ENCODE results near the gene SLC12A9.
"Not testable (repeated sequence)": the region's sequence is repeated elsewhere in the genome, so short reads cannot be mapped to it uniquely, and the experiment has no call there.

The SLC12A9 gene

GRCh38 chr7:100897772-100898454, 45.4 kb downstream of the SLC12A9 start:
- DNase-seq = no peak

DNA sequence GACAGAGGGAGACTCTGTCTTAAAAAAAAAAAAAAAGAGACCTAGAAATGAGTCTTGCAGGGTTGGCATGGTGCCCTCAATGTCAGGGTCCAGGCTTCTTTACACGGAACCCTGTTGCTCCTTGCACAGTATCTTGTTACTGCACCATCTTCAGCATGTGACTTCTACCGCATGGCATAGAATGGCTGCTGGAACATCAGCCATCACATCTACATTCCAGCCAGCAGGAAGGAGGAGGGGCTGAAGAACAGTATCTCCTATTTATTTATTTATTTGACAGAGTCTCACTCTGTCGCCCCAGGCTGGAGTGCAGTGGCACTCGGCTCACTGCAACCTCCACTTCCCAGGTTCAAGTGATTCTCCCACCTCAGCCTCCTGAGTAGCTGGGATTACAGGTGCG, 46.9 kb downstream of the SLC12A9 start:
- DNase-seq = no peak

DNA sequence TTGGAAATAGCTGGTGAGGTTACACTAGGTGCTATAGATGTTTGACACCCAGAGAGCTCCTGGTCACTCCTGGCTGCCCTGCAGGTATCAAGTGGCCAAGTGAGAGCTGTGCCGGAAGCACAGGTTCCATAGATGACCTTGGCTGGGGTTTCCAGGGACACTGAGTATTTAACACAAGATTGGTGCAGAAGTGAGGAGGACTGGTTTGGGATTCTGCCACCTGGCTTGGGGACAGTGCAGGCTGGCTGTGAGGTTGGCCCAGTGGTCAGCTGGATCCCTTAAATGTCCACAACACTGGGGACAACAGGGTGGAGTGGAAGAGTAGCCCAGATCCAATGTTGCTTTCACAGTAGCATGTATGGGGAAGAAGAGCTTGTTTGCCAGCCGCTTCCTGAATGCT, 48.5 kb downstream of the SLC12A9 start:
- no peak for DNase-seq

GRCh38 chr7:100901921-100902332, 49.4 kb downstream of the SLC12A9 start:
- no peak for DNase-seq

- no peak for DNase-seq
Measured at GRCh38 chr7:100902638-100903037, 50.1 kb downstream of the SLC12A9 start.

- DNase-seq = no peak
Measured at GRCh38 chr7:100908512-100908911, 56.0 kb downstream of the SLC12A9 start.

DNA sequence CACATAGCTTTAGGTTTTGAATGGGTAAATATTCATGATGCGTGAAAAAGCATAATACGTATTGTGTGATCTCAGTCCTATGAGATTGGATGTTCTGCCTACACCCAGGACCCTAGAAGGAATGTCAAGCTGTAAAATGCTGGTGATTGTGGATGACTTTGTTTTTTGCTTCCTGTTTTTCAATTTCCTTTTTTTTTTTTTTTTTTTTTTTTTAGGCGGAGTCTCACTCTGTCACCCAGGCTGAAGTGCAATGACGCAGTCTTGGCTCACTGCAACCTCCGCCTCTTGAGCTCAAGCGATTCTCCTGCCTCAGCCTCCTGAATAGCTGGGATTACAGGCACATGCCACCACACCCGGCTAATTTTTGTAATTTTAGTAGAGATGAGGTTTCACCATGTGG, 57.9 kb downstream of the SLC12A9 start:
- not testable (repeated sequence) for DNase-seq

- DNase-seq = no peak
Measured at GRCh38 chr7:100911484-100911883, 59.0 kb downstream of the SLC12A9 start.

DNA sequence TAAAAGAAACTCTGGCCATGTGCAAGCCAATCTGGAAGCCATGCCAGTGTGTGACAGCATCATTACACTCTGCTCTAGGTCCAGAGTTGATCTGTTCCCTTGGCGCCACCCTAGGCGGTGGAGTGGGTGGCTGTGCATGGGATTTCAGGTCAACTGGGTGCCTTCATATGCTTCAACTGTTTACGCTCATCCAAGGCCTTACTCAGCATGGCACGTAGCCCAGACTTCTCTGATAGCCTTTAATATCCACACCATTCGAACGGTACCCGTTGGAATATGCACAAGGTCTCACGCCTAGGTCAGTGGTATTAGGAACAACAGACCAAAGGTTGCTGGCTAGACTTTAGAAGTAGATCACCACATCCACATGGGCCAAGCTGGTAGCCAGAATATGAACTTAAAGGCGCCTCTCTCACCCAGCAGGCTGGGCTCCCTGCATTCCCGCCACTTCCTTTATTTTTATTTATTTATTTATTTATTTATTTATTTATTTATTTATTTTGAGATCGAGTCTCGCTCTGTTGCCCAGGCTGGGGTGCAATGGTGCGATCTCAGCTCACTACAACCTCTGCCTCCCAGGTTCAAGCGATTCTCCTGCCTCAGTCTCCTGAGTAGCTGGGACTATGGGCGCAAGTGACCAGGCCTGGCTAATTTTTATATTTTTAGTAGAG, 61.8 kb downstream of the SLC12A9 start:
- no peak for DNase-seq

DNA sequence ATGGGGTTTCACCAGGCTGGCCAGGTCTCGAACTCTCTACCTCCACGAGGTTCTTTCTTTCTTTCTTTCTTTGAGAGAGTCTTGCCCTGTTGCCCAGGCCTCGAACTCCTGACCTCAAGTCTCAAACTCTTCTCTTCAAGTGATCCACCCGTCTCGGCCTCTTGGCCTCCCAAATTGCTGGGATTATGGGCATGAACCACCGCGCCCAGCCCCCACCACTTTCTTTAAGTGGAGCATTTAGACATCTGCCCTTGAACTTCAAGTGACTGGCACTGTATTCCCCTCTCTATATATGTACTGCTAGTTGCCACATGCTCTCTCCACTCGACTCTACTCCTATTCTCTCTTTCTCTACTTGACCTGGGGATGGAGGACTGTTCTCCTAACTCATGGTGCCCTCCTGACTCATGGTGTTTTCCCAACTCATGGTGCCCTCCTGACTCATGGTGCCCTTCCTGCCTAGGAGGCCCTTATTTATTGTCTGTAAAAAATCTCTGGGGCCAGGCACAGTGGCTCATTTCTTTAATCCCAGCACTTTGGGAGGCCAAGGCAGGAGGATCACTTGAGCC, 62.5 kb downstream of the SLC12A9 start:
- peak; percentile 2 for DNase-seq
